Loucy (cell line): ENCODE measurements around the gene MACROH2A2.
"Not testable (repeated sequence)": the region's sequence is repeated elsewhere in the genome, so short reads cannot be mapped to it uniquely, and the experiment has no call there.

Experiments used
- H2AFZ ChIP-seq: fragments of 200-600 bp; sonication (generic); 2 replicates; pipeline ENCODE4 v1.6.0; 2016; ENCODE audit warnings: antibody characterized with exemption, mild to moderate bottlenecking, low read length, moderate library complexity
- H3F3A ChIP-seq: fragments of 200-600 bp; 2 replicates; pipeline ENCODE4 v1.6.0; 2016; ENCODE audit warnings: antibody characterized with exemption, low read depth, mild to moderate bottlenecking
- H3K27me3 ChIP-seq: fragments of 200-600 bp; sonication (generic); 2 replicates; pipeline ENCODE4 v1.6.1; 2014; ENCODE audit warnings: low read length, mild to moderate bottlenecking; ENCODE audit not compliant: insufficient read depth, poor library complexity, severe bottlenecking
- H3K36me3 ChIP-seq: fragments of 200-600 bp; sonication (generic); 2 replicates; pipeline ENCODE4 v1.6.1; 2016; ENCODE audit warnings: low read length; ENCODE audit not compliant: insufficient read depth
- H3K4me1 ChIP-seq: fragments of 200-600 bp; sonication (generic); 2 replicates; pipeline ENCODE4 v1.5.1; 2014; ENCODE audit warnings: low read length, mild to moderate bottlenecking; ENCODE audit not compliant: insufficient read depth, poor library complexity, severe bottlenecking
- H3K4me2 ChIP-seq: fragments of 200-600 bp; sonication (generic); 2 replicates; pipeline ENCODE4 v1.6.0; 2014; ENCODE audit warnings: antibody characterized with exemption, low read length, low read depth, mild to moderate bottlenecking; ENCODE audit not compliant: poor library complexity, severe bottlenecking
- H3K4me3 ChIP-seq: fragments of 200-600 bp; sonication (generic); 2 replicates; pipeline ENCODE4 v1.5.1; 2014; ENCODE audit warnings: low read length, mild to moderate bottlenecking, mixed read lengths; ENCODE audit not compliant: poor library complexity, severe bottlenecking
- H3K79me2 ChIP-seq: fragments of 200-600 bp; sonication (generic); 2 replicates; pipeline ENCODE4 v1.6.1; 2014; ENCODE audit warnings: low read length; ENCODE audit not compliant: insufficient read depth
- H3K9ac ChIP-seq: fragments of 200-600 bp; sonication (generic); 2 replicates; pipeline ENCODE4 v1.6.0; 2014; ENCODE audit warnings: mild to moderate bottlenecking, low read depth, low read length, moderate library complexity; ENCODE audit not compliant: poor library complexity, severe bottlenecking
- H3K9me2 ChIP-seq: fragments of 200-600 bp; sonication (generic); replicated peaks from 2 replicates; pipeline ENCODE4 v1.6.1; 2016; ENCODE audit warnings: low read depth, low read length, mixed read lengths
- H3K9me3 ChIP-seq: fragments of 200-600 bp; sonication (generic); 2 replicates; pipeline ENCODE4 v1.6.1; 2014; ENCODE audit warnings: mild to moderate bottlenecking, antibody characterized with exemption, low read length, low read depth; ENCODE audit not compliant: insufficient read depth
- H4K20me1 ChIP-seq: fragments of 200-600 bp; sonication (generic); 2 replicates; pipeline ENCODE4 v1.6.0; 2014; ENCODE audit warnings: antibody characterized with exemption, low read length, mild to moderate bottlenecking; ENCODE audit not compliant: insufficient read depth, poor library complexity, severe bottlenecking
- CTCF ChIP-seq: fragments of 200-600 bp; sonication (generic); conservative IDR thresholded peaks from 2 replicates; pipeline ENCODE4 v1.5.1; 2014; ENCODE audit warnings: mild to moderate bottlenecking, antibody characterized with exemption, low read length
- EZH2phosphoT487 ChIP-seq: fragments of 200-600 bp; IDR thresholded peaks from 2 replicates; pipeline ENCODE4 v1.6.1; 2018; ENCODE audit warnings: antibody characterized with exemption, mild to moderate bottlenecking, moderate library complexity, borderline replicate concordance

Gene MACROH2A2

GRCh38 chr10:70119623-70120022 lies 67.0 kb downstream of the MACROH2A2 start:
- TF ChIP-seq EZH2phosphoT487 = no peak
- no peaks in the 10 kb centered on the region for H3K9me2 ChIP-seq

GRCh38 chr10:70120417-70120816 lies 67.8 kb downstream of the MACROH2A2 start:
- no peak for TF ChIP-seq CTCF
- Histone ChIP-seq H3K79me2 (no peaks in the 10 kb centered on the region), H3K9me2 (no peaks in the 10 kb centered on the region), H3K27me3 (no peaks in the 10 kb centered on the region), H3K4me2 (no peak overlapping the region), H3F3A (no peaks in the 10 kb centered on the region), H3K4me1 (peaks cover 12% of the 10 kb centered on the region), H3K4me3 (no peak overlapping the region), H2AFZ (no peak overlapping the region), H4K20me1 (no peaks in the 10 kb centered on the region), H3K36me3 (no peaks in the 10 kb centered on the region), H3K9me3 (no peaks in the 10 kb centered on the region), H3K9ac (no peak overlapping the region)

More at GRCh38 chr10:70119623-70120022, 67.0 kb downstream of the MACROH2A2 start:
- H4K20me1 ChIP-seq = no peaks in the 10 kb centered on the region
- H2AFZ ChIP-seq = no peak overlapping the region
- H3K36me3 ChIP-seq = no peaks in the 10 kb centered on the region
- no peaks in the 10 kb centered on the region for H3F3A ChIP-seq
- no peaks in the 10 kb centered on the region for H3K27me3 ChIP-seq
- no peak overlapping the region for H3K4me3 ChIP-seq
- H3K4me2 ChIP-seq = no peak overlapping the region
- peaks cover 11% of the 10 kb centered on the region for H3K4me1 ChIP-seq
- H3K9me3 ChIP-seq = no peaks in the 10 kb centered on the region
- H3K79me2 ChIP-seq = no peaks in the 10 kb centered on the region
- no peak overlapping the region for H3K9ac ChIP-seq

GRCh38 chr10:70121281-70121949 lies 68.8 kb downstream of the MACROH2A2 start:
- H4K20me1 ChIP-seq = no peaks in the 10 kb centered on the region
- H3K9me2 ChIP-seq = no peaks in the 10 kb centered on the region
- H2AFZ ChIP-seq = no peak overlapping the region
- no peaks in the 10 kb centered on the region for H3K36me3 ChIP-seq
- no peak for TF ChIP-seq CTCF
- TF ChIP-seq EZH2phosphoT487 = no peak
- no peaks in the 10 kb centered on the region for H3K9me3 ChIP-seq
- H3F3A ChIP-seq = no peaks in the 10 kb centered on the region
- H3K27me3 ChIP-seq = no peaks in the 10 kb centered on the region
- no peak overlapping the region for H3K4me3 ChIP-seq
- peaks cover 19% of the 10 kb centered on the region for H3K4me1 ChIP-seq
- no peak overlapping the region for H3K4me2 ChIP-seq
- H3K79me2 ChIP-seq = no peaks in the 10 kb centered on the region
- no peak overlapping the region for H3K9ac ChIP-seq

GRCh38 chr10:70122742-70123141 lies 70.1 kb downstream of the MACROH2A2 start:
- H4K20me1 ChIP-seq = no peaks in the 10 kb centered on the region
- no peaks in the 10 kb centered on the region for H3K27me3 ChIP-seq
- no peak for TF ChIP-seq EZH2phosphoT487
- TF ChIP-seq CTCF = no peak
- H3K9ac ChIP-seq = no peak overlapping the region
- peaks cover 19% of the 10 kb centered on the region for H3K4me1 ChIP-seq
- H3K4me3 ChIP-seq = no peak overlapping the region
- no peak overlapping the region for H2AFZ ChIP-seq
- no peaks in the 10 kb centered on the region for H3K9me2 ChIP-seq
- H3K4me2 ChIP-seq = no peak overlapping the region
- no peaks in the 10 kb centered on the region for H3F3A ChIP-seq
- no peaks in the 10 kb centered on the region for H3K36me3 ChIP-seq
- no peaks in the 10 kb centered on the region for H3K79me2 ChIP-seq
- H3K9me3 ChIP-seq = no peaks in the 10 kb centered on the region

- peaks cover 19% of the 10 kb centered on the region for H3K4me1 ChIP-seq
- H3K27me3 ChIP-seq, H3K79me2 ChIP-seq, H3F3A ChIP-seq, H3K4me3 ChIP-seq, H3K36me3 ChIP-seq, H2AFZ ChIP-seq, H4K20me1 ChIP-seq, H3K9ac ChIP-seq, H3K9me2 ChIP-seq, H3K4me2 ChIP-seq, H3K9me3 ChIP-seq: not testable (repeated sequence)
Measured at GRCh38 chr10:70123166-70123565, 70.5 kb downstream of the MACROH2A2 start.
